ENCODE data around the gene RUFY4. TPM values are rescaled to one million over a fixed set of nuclear protein-coding genes. Genes with fewer than 3 reads are reported as not detected.
A peak's percentile ranks its signal among the peaks of the same experiment; 100 is the strongest.
"Not testable (repeated sequence)": the region's sequence is repeated elsewhere in the genome, so short reads cannot be mapped to it uniquely, and the experiment has no call there.

Gene RUFY4
- total RNA-seq, 4 donors from 2014 or later: 0.25 TPM; not detected in 3

GRCh38 chr2:218043100-218043499, 26.0 kb upstream of the RUFY4 start:
- no peak overlapping the region for H3K27ac ChIP-seq
- H3K27me3 ChIP-seq: no peaks in the 10 kb centered on the region
- intact Hi-C loops (cut with DNase I; ENCODE audit: low total_unique reads) (no loop called here), in situ Hi-C loops (cut with MboI; ENCODE audit: low sequenced_read_pairs in 4 of 4) (loop anchor here in 1 of 4 donors (10.0 kb wide), 1 partner anchor 258 kb away; no protein-coding TSS in a partner anchor)
- TF ChIP-seq CTCF (IDR thresholded peaks at IDR 0.05 in 4 of 5, conservative IDR thresholded peaks at IDR 0.05 in 1 of 5): no peak
- no peak for TF ChIP-seq POLR2A (IDR thresholded peaks at IDR 0.05)
- DNase-seq (no peak), ATAC-seq (no peak)
- no peaks in the 10 kb centered on the region for H3K9me3 ChIP-seq
- peaks cover 4 to 9% of the 10 kb centered on the region in 2 donors for H3K4me1 ChIP-seq
- H3K4me3 ChIP-seq: no peak overlapping the region
- no peaks in the 10 kb centered on the region for H3K36me3 ChIP-seq

- Histone ChIP-seq H3K27ac (no peak overlapping the region), H3K36me3 (no peaks in the 10 kb centered on the region), H3K9me3 (no peaks in the 10 kb centered on the region), H3K4me3 (no peak overlapping the region), H3K4me1 (peaks cover 4 to 6% of the 10 kb centered on the region in 2 donors), H3K27me3 (no peaks in the 10 kb centered on the region)
- TF ChIP-seq POLR2A (IDR thresholded peaks at IDR 0.05): no peak
- no peak for TF ChIP-seq CTCF (IDR thresholded peaks at IDR 0.05 in 4 of 5, conservative IDR thresholded peaks at IDR 0.05 in 1 of 5)
- intact Hi-C loops (cut with DNase I; ENCODE audit: low total_unique reads) (no loop called here), in situ Hi-C loops (cut with MboI; ENCODE audit: low sequenced_read_pairs in 4 of 4) (loop anchor here in 1 of 4 donors (10.0 kb wide), 1 partner anchor 259 kb away; no protein-coding TSS in a partner anchor)
- no peak for ATAC-seq
- DNase-seq: no peak
Observed at GRCh38 chr2:218043701-218044109, 25.3 kb upstream of the RUFY4 start.

- DNase-seq; H3K4me1 ChIP-seq; H3K4me3 ChIP-seq; H3K27me3 ChIP-seq; intact Hi-C loops (cut with DNase I; ENCODE audit: low total_unique reads); H3K9me3 ChIP-seq; ATAC-seq; H3K36me3 ChIP-seq; H3K27ac ChIP-seq: not testable (repeated sequence)
- in situ Hi-C loops (cut with MboI; ENCODE audit: low sequenced_read_pairs in 4 of 4): loop anchor here in 1 of 4 donors (10.0 kb wide), 1 partner anchor 260 kb away; no protein-coding TSS in a partner anchor
Observed at GRCh38 chr2:218044599-218044998, 24.5 kb upstream of the RUFY4 start.

GRCh38 chr2:218046238-218046637, 22.8 kb upstream of the RUFY4 start:
- Histone ChIP-seq H3K9me3 (no peaks in the 10 kb centered on the region), H3K36me3 (no peaks in the 10 kb centered on the region), H3K27me3 (no peaks in the 10 kb centered on the region), H3K4me3 (no peak overlapping the region), H3K27ac (no peak overlapping the region), H3K4me1 (no peaks in the 10 kb centered on the region)
- intact Hi-C loops (cut with DNase I; ENCODE audit: low total_unique reads): no loop called here
- DNase-seq: no peak
- in situ Hi-C loops (cut with MboI; ENCODE audit: low sequenced_read_pairs in 4 of 4): loop anchor here in 1 of 4 donors (10.0 kb wide), 1 partner anchor 261 kb away; no protein-coding TSS in a partner anchor
- peak in 1 of 2 donors; percentile 51 for ATAC-seq
- no peak for TF ChIP-seq POLR2A (IDR thresholded peaks at IDR 0.05)
- no peak for TF ChIP-seq CTCF (IDR thresholded peaks at IDR 0.05 in 4 of 5, conservative IDR thresholded peaks at IDR 0.05 in 1 of 5)

GRCh38 chr2:218047536-218048225, 21.4 kb upstream of the RUFY4 start:
- DNase-seq (no peak), ATAC-seq (no peak)
- intact Hi-C loops (cut with DNase I; ENCODE audit: low total_unique reads): no loop called here

More at GRCh38 chr2:218047536-218048225, 21.4 kb upstream of the RUFY4 start:
- Histone ChIP-seq H3K9me3 (no peaks in the 10 kb centered on the region), H3K36me3 (no peaks in the 10 kb centered on the region), H3K27me3 (no peaks in the 10 kb centered on the region), H3K4me3 (no peak overlapping the region), H3K27ac (no peak overlapping the region), H3K4me1 (no peaks in the 10 kb centered on the region)
- in situ Hi-C loops (cut with MboI; ENCODE audit: low sequenced_read_pairs in 4 of 4): loop anchor here in 1 of 4 donors (10.0 kb wide), 1 partner anchor 263 kb away; no protein-coding TSS in a partner anchor
- TF ChIP-seq POLR2A (IDR thresholded peaks at IDR 0.05): no peak
- no peak for TF ChIP-seq CTCF (IDR thresholded peaks at IDR 0.05 in 4 of 5, conservative IDR thresholded peaks at IDR 0.05 in 1 of 5)
